ENCODE measurements around the gene XXYLT1.

GRCh38 chr3:195142519-195142918 lies 128.4 kb downstream of the XXYLT1 start:
- TF ChIP-seq LEF1 (IDR thresholded peaks at IDR 0.05; ENCODE audit: borderline replicate concordance) (no peak), BHLHE40 (IDR thresholded peaks at IDR 0.05; ENCODE audit: borderline replicate concordance) (no peak), SUZ12 (IDR thresholded peaks at IDR 0.05) (no peak), HDGF (IDR thresholded peaks at IDR 0.05; ENCODE audit: borderline replicate concordance) (no peak), FOXM1 (IDR thresholded peaks at IDR 0.05; ENCODE audit: borderline replicate concordance) (no peak), NFRKB (IDR thresholded peaks at IDR 0.05) (no peak), SP1 (IDR thresholded peaks at IDR 0.05) (no peak), TARDBP (IDR thresholded peaks at IDR 0.05) (no peak), FOXA1 (IDR thresholded peaks at IDR 0.05) (no peak), FOXK2 (IDR thresholded peaks at IDR 0.05) (no peak), L3MBTL2 (conservative IDR thresholded peaks at IDR 0.05) (no peak), ARNT (IDR thresholded peaks at IDR 0.05) (no peak)

Data from HEK293T (cell line).